Liver (tissue), 9 donors: ENCODE data around the gene CMBL. TPM values are rescaled to one million over a fixed set of nuclear protein-coding genes. Genes with fewer than 3 reads are reported as not detected.

Experiments used
- DNase-seq: peaks from one replicate; pipeline ENCODE4 v3.0.0-alpha.2; 2017; ENCODE audit warnings: low spot score
- H3K27ac ChIP-seq, 2 donors: one replicate each; pipeline ENCODE4 v1.7.0; 2013; ENCODE audit warnings: inconsistent platforms in 2 of 2, low read length in 2 of 2, control low read depth in 1 of 2, low read depth in 1 of 2, mild to moderate bottlenecking in 1 of 2
- H3K27me3 ChIP-seq, 4 donors: one replicate each; pipeline versions ENCODE4 v1.6.1 to v1.7.0; 2013; ENCODE audit warnings: low read length in 3 of 4, inconsistent platforms in 1 of 4, mild to moderate bottlenecking in 1 of 4, moderate library complexity in 1 of 4; ENCODE audit not compliant: control insufficient read depth in 4 of 4, insufficient read depth in 4 of 4
- H3K36me3 ChIP-seq, 4 donors: one replicate each; pipeline versions ENCODE4 v1.6.1 to v1.7.0; 2013; ENCODE audit warnings: low read length in 3 of 4, mild to moderate bottlenecking in 3 of 4, low read depth in 1 of 4, moderate library complexity in 1 of 4; ENCODE audit not compliant: control insufficient read depth in 4 of 4, insufficient read depth in 3 of 4
- H3K4me1 ChIP-seq, 4 donors: one replicate each; pipeline versions ENCODE4 v1.6.1 to v1.7.0; 2013; ENCODE audit warnings: low read length in 3 of 4, mild to moderate bottlenecking in 3 of 4, moderate library complexity in 1 of 4; ENCODE audit not compliant: control insufficient read depth in 4 of 4, insufficient read depth in 4 of 4
- H3K4me3 ChIP-seq, 3 donors: one replicate each; pipeline versions ENCODE4 v1.6.1 to v1.7.0; 2013; ENCODE audit warnings: low read length in 3 of 3, control low read depth in 1 of 3, low read depth in 1 of 3, mild to moderate bottlenecking in 1 of 3
- H3K9ac ChIP-seq, 2 donors: one replicate each; pipeline ENCODE4 v1.7.0; 2013; ENCODE audit warnings: low read length in 2 of 2, mild to moderate bottlenecking in 2 of 2, moderate library complexity in 2 of 2, control low read depth in 1 of 2, low read depth in 1 of 2
- H3K9me3 ChIP-seq, 4 donors: one replicate each; pipeline versions ENCODE4 v1.6.1 to v1.7.0; 2013; ENCODE audit warnings: low read length in 3 of 4; ENCODE audit not compliant: control insufficient read depth in 4 of 4
- EGR1 ChIP-seq, 2 donors: IDR thresholded peaks; 2 replicates each; pipeline ENCODE4 v1.6.1; 2016 to 2018; ENCODE audit warnings: antibody characterized with exemption in 2 of 2, low read depth in 2 of 2
- FOXA1 ChIP-seq: IDR thresholded peaks from 2 replicates; pipeline ENCODE4 v1.6.1; 2016; ENCODE audit warnings: antibody characterized with exemption
- FOXA2 ChIP-seq: IDR thresholded peaks from 2 replicates; pipeline ENCODE4 v1.6.1; 2016; ENCODE audit warnings: antibody characterized with exemption
- GABPA ChIP-seq, 2 donors: IDR thresholded peaks in 1 of 2; conservative IDR thresholded peaks in 1 of 2; 2 replicates each; pipeline ENCODE4 v1.6.1; 2016; ENCODE audit warnings: antibody characterized with exemption in 2 of 2, mild to moderate bottlenecking in 1 of 2, moderate library complexity in 1 of 2
- HNF4A ChIP-seq, 2 donors: conservative IDR thresholded peaks; 2 replicates each; pipeline ENCODE4 v1.6.1; 2016; ENCODE audit warnings: antibody characterized with exemption in 2 of 2, mild to moderate bottlenecking in 2 of 2
- HNF4G ChIP-seq: IDR thresholded peaks from 2 replicates; pipeline ENCODE4 v1.6.1; 2016; ENCODE audit warnings: antibody characterized with exemption
- JUND ChIP-seq, 2 donors: IDR thresholded peaks; 2 replicates each; pipeline ENCODE4 v1.6.1; 2016; ENCODE audit warnings: antibody characterized with exemption in 2 of 2
- NR2F2 ChIP-seq: IDR thresholded peaks from 2 replicates; pipeline ENCODE4 v1.6.1; 2016; ENCODE audit warnings: antibody characterized with exemption
- RAD21 ChIP-seq, 2 donors: IDR thresholded peaks; 2 replicates each; pipeline ENCODE4 v1.6.1; 2016; ENCODE audit warnings: antibody characterized with exemption in 2 of 2, mild to moderate bottlenecking in 2 of 2
- RXRA ChIP-seq, 2 donors: IDR thresholded peaks; 2 replicates each; pipeline ENCODE4 v1.6.1; 2017 to 2018; ENCODE audit warnings: antibody characterized with exemption in 2 of 2, mild to moderate bottlenecking in 1 of 2
- SP1 ChIP-seq: IDR thresholded peaks from 2 replicates; pipeline ENCODE4 v1.6.1; 2018; ENCODE audit warnings: antibody characterized with exemption, mild to moderate bottlenecking
- TAF1 ChIP-seq: conservative IDR thresholded peaks from 2 replicates; pipeline ENCODE4 v1.6.1; 2016; ENCODE audit warnings: antibody characterized with exemption, mild to moderate bottlenecking
- YY1 ChIP-seq: IDR thresholded peaks from 2 replicates; pipeline ENCODE4 v1.6.1; 2016; ENCODE audit warnings: antibody characterized with exemption, mild to moderate bottlenecking
- WGBS: extraction: QIAGEN DNeasy Blood & Tissue Kit; methylation state at CpG from one replicate; pipeline ENCODE4 v1.1.7; 2013; 5-methylcytosine and 5-hydroxymethylcytosine counted together
- polyA plus RNA-seq, 2 donors: library from polyadenylated mRNA; stranded (reverse) in 1 of 2; unstranded in 1 of 2; fragments of 200-250 nt in 1 of 2; fragments of >200 nt in 1 of 2; fragmentation: Nextera tagmentation in 1 of 2; extraction: Ambion mirVana in 1 of 2; gene quantifications; one replicate each; pipeline versions ENCODE4 v1.2.1 to v1.2.3, GENCODE V29; 2013 to 2015
- total RNA-seq, 2 donors: library from RNA; depleted of rRNA; stranded (reverse); fragments of >200 nt; gene quantifications; one replicate each; pipeline ENCODE4 v1.2.3, GENCODE V29; 2014
- TF ChIP-seq, protein P1 (sequence below): IDR thresholded peaks from 2 replicates; pipeline ENCODE4 v1.6.1; 2016; ENCODE audit warnings: antibody characterized with exemption, mild to moderate bottlenecking
- TF ChIP-seq, protein P2 (sequence below): IDR thresholded peaks from 2 replicates; pipeline ENCODE4 v1.6.1; 2016; ENCODE audit warnings: antibody characterized with exemption
- TF ChIP-seq, protein P3 (sequence below): IDR thresholded peaks from 2 replicates; pipeline ENCODE4 v1.6.1; 2016; ENCODE audit warnings: antibody characterized with exemption
- TF ChIP-seq, protein P4 (sequence below): fragments of 150-350 bp; IDR thresholded peaks from 2 replicates; pipeline ENCODE4 v1.5.1; 2017; ENCODE audit warnings: improper control_type of control experiment, low read depth, low read length; ENCODE audit not compliant: missing input control
- TF ChIP-seq, protein P5 (sequence below): IDR thresholded peaks from 2 replicates; pipeline ENCODE4 v1.6.1; 2016; ENCODE audit warnings: antibody characterized with exemption
- donor health status: healthy.
- donor health status: healthy.
- donor health status: healthy.
- donor health status: healthy.
- donor health status: healthy.

The CMBL gene
- total and polyA plus RNA-seq, 4 donors = 6.8 to 56.1 (median 41.7) TPM

DNA sequence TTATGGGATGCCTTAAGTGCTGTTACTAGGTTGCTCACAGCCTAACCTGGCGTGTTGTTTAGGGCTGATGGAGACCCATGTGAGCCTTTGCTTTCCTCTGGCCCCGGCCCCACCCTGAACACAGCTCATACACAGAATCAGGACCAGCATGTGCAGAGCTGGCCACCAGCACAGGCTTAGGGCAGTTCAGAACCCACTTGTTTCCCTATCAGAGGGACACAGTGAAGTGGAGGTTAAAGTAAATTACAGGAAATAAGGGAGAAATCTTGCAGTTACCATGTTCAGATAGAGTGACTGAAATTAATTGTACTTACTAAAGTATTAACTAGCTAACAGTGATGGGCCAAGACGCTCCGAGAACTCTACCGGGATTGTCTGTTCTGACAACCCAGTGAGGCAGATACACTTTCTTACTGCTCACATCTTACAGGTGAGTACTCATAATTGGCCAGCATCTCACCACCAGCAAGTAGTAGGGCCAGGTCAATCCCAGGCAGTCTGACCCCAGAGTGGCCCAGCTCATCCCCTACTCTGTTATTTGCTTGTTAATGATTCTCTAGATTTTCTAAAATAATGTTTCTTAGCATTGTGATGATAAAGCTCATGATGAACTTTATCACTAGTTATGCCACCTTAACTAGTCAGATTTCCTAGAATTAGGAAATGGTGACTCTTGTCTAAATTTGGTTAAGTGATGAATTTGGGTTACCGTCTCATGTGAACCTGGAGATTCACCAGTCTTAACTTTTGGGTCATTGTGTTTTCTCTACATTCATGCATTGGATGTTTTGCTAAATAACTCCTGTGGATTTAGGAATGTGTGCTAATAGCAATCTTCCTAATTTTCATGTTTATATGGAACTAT lies 42.2 kb downstream of the CMBL start:
- no peak overlapping the region for H3K27ac ChIP-seq
- WGBS = 65% methylated on average over 6 of the region's 6 CpGs
- DNase-seq = no peak
- TF ChIP-seq SP1 (no peak), NR2F2 (no peak), FOXA1 (no peak), RAD21 (IDR thresholded peaks at IDR 0.05) (no peak), HNF4A (conservative IDR thresholded peaks at IDR 0.05) (no peak), EGR1 (IDR thresholded peaks at IDR 0.05; ENCODE audit: low read depth in 2 of 2) (no peak), YY1 (no peak), GABPA (IDR thresholded peaks at IDR 0.05 in 1 of 2, conservative IDR thresholded peaks at IDR 0.05 in 1 of 2) (no peak), JUND (IDR thresholded peaks at IDR 0.05) (no peak), HNF4G (no peak), FOXA2 (no peak), TAF1 (no peak), RXRA (IDR thresholded peaks at IDR 0.05) (no peak)
- TF ChIP-seq, protein P1, sequence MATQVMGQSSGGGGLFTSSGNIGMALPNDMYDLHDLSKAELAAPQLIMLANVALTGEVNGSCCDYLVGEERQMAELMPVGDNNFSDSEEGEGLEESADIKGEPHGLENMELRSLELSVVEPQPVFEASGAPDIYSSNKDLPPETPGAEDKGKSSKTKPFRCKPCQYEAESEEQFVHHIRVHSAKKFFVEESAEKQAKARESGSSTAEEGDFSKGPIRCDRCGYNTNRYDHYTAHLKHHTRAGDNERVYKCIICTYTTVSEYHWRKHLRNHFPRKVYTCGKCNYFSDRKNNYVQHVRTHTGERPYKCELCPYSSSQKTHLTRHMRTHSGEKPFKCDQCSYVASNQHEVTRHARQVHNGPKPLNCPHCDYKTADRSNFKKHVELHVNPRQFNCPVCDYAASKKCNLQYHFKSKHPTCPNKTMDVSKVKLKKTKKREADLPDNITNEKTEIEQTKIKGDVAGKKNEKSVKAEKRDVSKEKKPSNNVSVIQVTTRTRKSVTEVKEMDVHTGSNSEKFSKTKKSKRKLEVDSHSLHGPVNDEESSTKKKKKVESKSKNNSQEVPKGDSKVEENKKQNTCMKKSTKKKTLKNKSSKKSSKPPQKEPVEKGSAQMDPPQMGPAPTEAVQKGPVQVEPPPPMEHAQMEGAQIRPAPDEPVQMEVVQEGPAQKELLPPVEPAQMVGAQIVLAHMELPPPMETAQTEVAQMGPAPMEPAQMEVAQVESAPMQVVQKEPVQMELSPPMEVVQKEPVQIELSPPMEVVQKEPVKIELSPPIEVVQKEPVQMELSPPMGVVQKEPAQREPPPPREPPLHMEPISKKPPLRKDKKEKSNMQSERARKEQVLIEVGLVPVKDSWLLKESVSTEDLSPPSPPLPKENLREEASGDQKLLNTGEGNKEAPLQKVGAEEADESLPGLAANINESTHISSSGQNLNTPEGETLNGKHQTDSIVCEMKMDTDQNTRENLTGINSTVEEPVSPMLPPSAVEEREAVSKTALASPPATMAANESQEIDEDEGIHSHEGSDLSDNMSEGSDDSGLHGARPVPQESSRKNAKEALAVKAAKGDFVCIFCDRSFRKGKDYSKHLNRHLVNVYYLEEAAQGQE = no peak
- TF ChIP-seq, protein P2, sequence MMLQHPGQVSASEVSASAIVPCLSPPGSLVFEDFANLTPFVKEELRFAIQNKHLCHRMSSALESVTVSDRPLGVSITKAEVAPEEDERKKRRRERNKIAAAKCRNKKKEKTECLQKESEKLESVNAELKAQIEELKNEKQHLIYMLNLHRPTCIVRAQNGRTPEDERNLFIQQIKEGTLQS = no peak
- TF ChIP-seq, protein P3, sequence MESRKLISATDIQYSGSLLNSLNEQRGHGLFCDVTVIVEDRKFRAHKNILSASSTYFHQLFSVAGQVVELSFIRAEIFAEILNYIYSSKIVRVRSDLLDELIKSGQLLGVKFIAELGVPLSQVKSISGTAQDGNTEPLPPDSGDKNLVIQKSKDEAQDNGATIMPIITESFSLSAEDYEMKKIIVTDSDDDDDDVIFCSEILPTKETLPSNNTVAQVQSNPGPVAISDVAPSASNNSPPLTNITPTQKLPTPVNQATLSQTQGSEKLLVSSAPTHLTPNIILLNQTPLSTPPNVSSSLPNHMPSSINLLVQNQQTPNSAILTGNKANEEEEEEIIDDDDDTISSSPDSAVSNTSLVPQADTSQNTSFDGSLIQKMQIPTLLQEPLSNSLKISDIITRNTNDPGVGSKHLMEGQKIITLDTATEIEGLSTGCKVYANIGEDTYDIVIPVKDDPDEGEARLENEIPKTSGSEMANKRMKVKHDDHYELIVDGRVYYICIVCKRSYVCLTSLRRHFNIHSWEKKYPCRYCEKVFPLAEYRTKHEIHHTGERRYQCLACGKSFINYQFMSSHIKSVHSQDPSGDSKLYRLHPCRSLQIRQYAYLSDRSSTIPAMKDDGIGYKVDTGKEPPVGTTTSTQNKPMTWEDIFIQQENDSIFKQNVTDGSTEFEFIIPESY = no peak
- TF ChIP-seq, protein P4, sequence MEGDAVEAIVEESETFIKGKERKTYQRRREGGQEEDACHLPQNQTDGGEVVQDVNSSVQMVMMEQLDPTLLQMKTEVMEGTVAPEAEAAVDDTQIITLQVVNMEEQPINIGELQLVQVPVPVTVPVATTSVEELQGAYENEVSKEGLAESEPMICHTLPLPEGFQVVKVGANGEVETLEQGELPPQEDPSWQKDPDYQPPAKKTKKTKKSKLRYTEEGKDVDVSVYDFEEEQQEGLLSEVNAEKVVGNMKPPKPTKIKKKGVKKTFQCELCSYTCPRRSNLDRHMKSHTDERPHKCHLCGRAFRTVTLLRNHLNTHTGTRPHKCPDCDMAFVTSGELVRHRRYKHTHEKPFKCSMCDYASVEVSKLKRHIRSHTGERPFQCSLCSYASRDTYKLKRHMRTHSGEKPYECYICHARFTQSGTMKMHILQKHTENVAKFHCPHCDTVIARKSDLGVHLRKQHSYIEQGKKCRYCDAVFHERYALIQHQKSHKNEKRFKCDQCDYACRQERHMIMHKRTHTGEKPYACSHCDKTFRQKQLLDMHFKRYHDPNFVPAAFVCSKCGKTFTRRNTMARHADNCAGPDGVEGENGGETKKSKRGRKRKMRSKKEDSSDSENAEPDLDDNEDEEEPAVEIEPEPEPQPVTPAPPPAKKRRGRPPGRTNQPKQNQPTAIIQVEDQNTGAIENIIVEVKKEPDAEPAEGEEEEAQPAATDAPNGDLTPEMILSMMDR = no peak
- TF ChIP-seq, protein P5, sequence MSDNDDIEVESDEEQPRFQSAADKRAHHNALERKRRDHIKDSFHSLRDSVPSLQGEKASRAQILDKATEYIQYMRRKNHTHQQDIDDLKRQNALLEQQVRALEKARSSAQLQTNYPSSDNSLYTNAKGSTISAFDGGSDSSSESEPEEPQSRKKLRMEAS = no peak
- peaks cover 4 to 40% (median 33%) of the 10 kb centered on the region in 4 donors for H3K36me3 ChIP-seq
- H3K4me3 ChIP-seq = no peak overlapping the region
- no peak overlapping the region for H3K9ac ChIP-seq
- H3K9me3 ChIP-seq = no peaks in the 10 kb centered on the region
- H3K4me1 ChIP-seq = peaks cover 0 to 25% (median 11%) of the 10 kb centered on the region in 4 donors
- no peaks in the 10 kb centered on the region for H3K27me3 ChIP-seq
